ENCODE measurements around the gene ETFA. TPM values are rescaled to one million over a fixed set of nuclear protein-coding genes. Genes with fewer than 3 reads are reported as not detected.

ETFA gene
- total RNA-seq, 3 donors from 2014 or later = 172 to 286 (median 213) TPM

DNA sequence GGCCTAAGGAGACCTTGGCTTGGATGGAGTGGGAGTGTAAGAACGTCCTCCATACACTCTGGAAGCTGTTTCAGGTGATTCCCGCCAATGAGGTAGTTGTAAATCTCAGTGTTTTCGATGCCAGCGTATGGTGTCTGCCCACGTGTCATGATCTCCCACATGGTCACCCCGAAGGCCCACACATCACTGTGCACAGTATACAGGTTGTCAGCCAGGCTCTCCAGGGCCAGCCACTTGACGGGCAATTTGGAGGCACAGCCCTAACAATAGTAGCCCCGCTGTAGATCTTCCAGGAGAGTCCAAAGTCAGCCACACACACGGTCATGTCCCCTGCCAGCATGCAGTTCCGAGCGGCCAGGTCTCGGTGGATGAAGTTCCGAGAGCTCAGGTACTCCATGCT is 51.9 kb downstream of the ETFA start:
- Histone ChIP-seq H3K36me3 (ENCODE audit: low read depth) (peaks cover 9% of the 10 kb centered on the region), H3K4me1 (ENCODE audit: low read depth) (no peaks in the 10 kb centered on the region), H3K4me3 (no peak overlapping the region), H3K9me3 (peaks cover 18% of the 10 kb centered on the region)
- no peak for DNase-seq
- intact Hi-C loops (cut with DNase I, micrococcal nuclease) = no loop called here
- ATAC-seq = no peak
- no peak for TF ChIP-seq CTCF (IDR thresholded peaks at IDR 0.05)

- ATAC-seq (no peak), DNase-seq (no peak)
- intact Hi-C loops (cut with DNase I, micrococcal nuclease) = no loop called here
- Histone ChIP-seq H3K36me3 (ENCODE audit: low read depth) (peaks cover 6% of the 10 kb centered on the region), H3K4me3 (no peak overlapping the region), H3K4me1 (ENCODE audit: low read depth) (no peaks in the 10 kb centered on the region), H3K9me3 (peaks cover 9% of the 10 kb centered on the region)
- TF ChIP-seq CTCF (IDR thresholded peaks at IDR 0.05) = no peak
Measured at GRCh38 chr15:76258460-76258859, 52.8 kb downstream of the ETFA start.

GRCh38 chr15:76253691-76254473 is 57.4 kb downstream of the ETFA start:
- DNase-seq = no peak
- ATAC-seq = no peak
- Histone ChIP-seq H3K9me3 (no peaks in the 10 kb centered on the region), H3K4me1 (ENCODE audit: low read depth) (no peaks in the 10 kb centered on the region), H3K36me3 (ENCODE audit: low read depth) (no peaks in the 10 kb centered on the region), H3K4me3 (no peak overlapping the region)
- intact Hi-C loops (cut with DNase I, micrococcal nuclease) = no loop called here
- no peak for TF ChIP-seq CTCF (IDR thresholded peaks at IDR 0.05)

DNA sequence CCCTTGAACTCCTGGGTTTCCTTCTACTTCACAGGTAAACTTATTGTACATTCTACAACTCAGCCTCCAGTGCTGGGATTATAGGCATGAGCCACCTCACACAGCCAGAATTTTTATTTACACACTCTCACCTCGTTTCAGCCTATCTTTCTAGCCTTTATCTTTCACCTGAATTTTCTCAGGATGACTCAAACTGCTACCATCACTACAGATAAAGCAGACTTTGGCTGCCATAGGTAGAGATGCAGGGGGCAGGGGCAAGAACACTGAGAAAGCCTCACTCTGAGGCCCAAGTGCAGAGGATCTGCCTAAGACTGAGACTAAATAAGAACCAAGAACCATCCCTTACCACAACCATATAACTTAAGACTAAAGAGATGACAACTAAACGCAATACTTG is 59.0 kb downstream of the ETFA start:
- no peak for TF ChIP-seq CTCF (IDR thresholded peaks at IDR 0.05)
- Histone ChIP-seq H3K4me3 (no peak overlapping the region), H3K36me3 (ENCODE audit: low read depth) (no peaks in the 10 kb centered on the region), H3K9me3 (no peaks in the 10 kb centered on the region), H3K4me1 (ENCODE audit: low read depth) (no peaks in the 10 kb centered on the region)
- DNase-seq = no peak
- intact Hi-C loops (cut with DNase I, micrococcal nuclease) = no loop called here
- ATAC-seq = no peak

- intact Hi-C loops (cut with DNase I, micrococcal nuclease) = no loop called here
Measured at GRCh38 chr15:76251717-76252116, 59.6 kb downstream of the ETFA start.

More at GRCh38 chr15:76251717-76252116, 59.6 kb downstream of the ETFA start:
- Histone ChIP-seq H3K9me3 (no peaks in the 10 kb centered on the region), H3K4me3 (no peak overlapping the region), H3K4me1 (ENCODE audit: low read depth) (no peaks in the 10 kb centered on the region), H3K36me3 (ENCODE audit: low read depth) (no peaks in the 10 kb centered on the region)
- no peak for ATAC-seq
- no peak for DNase-seq
- TF ChIP-seq CTCF (IDR thresholded peaks at IDR 0.05) = no peak

Measured in mucosa of descending colon (tissue), 3 donors.